MCF 10A (cell line): ENCODE data around the gene DDAH2. TPM values are rescaled to one million over a fixed set of nuclear protein-coding genes. Genes with fewer than 3 reads are reported as not detected.

Experiments
- BruUV-seq: library from RNA; stranded (reverse); fragments of 400-500 nt; replicated peaks from 2 replicates; lab custom pipeline; 2021; lab: Mats Ljungman, UMichigan
- CTCF ChIA-PET: fragments of 300-600 bp; sonication (Branson Sonifier 250); formaldehyde crosslinking; extraction: SDS; loops from one replicate; lab custom pipeline; 2021; ENCODE audit warnings: antibody characterized with exemption, inconsistent platforms; lab: Yijun Ruan, JAX
- POLR2A ChIA-PET: fragments of 300-600, 350-650 bp; sonication (Branson Sonifier 250); formaldehyde crosslinking; extraction: SDS; loops from one replicate; lab custom pipeline; 2020; ENCODE audit warnings: antibody characterized with exemption, inconsistent platforms; lab: Yijun Ruan, JAX
- DNase-seq: peaks from one replicate; pipeline ENCODE4 v3.0.0-alpha.2; 2018; ENCODE audit not compliant: unreplicated experiment
- H3K27ac Mint-ChIP-seq: one replicate; pipeline ENCODE4 v1.8.0; 2022; ENCODE audit warnings: mild to moderate bottlenecking, low read depth, mixed read lengths; ENCODE audit not compliant: unreplicated experiment
- H3K27me3 Mint-ChIP-seq: one replicate; pipeline ENCODE4 v1.8.0; 2022; ENCODE audit warnings: mixed read lengths; ENCODE audit not compliant: insufficient read depth, unreplicated experiment
- H3K36me3 Mint-ChIP-seq: one replicate; pipeline ENCODE4 v1.8.0; 2022; ENCODE audit warnings: mild to moderate bottlenecking, moderate library complexity, mixed read lengths; ENCODE audit not compliant: insufficient read depth, unreplicated experiment
- H3K4me1 Mint-ChIP-seq: one replicate; pipeline ENCODE4 v1.8.0; 2022; ENCODE audit warnings: mixed read lengths; ENCODE audit not compliant: insufficient read depth, unreplicated experiment
- H3K4me3 Mint-ChIP-seq: one replicate; pipeline ENCODE4 v1.8.0; 2022; ENCODE audit warnings: mild to moderate bottlenecking, moderate library complexity, mixed read lengths; ENCODE audit not compliant: unreplicated experiment
- H3K9me3 Mint-ChIP-seq: one replicate; pipeline ENCODE4 v1.8.0; 2022; ENCODE audit warnings: mixed read lengths; ENCODE audit not compliant: unreplicated experiment
- intact Hi-C: fragments of 100-400 bp; cut with micrococcal nuclease; formaldehyde crosslinking; loops from 2 replicates; pipeline ENCODE4 v1.14.1; 2022
- total RNA-seq: library from RNA; stranded (reverse); gene quantifications from 2 replicates; pipeline ENCODE4 v1.2.3, GENCODE V29; 2022
- TF ChIP-seq, protein P1 (sequence below): fragments of 200-600 bp; IDR thresholded peaks from one replicate; pipeline ENCODE4 v1.8.0; 2022; ENCODE audit warnings: antibody characterized with exemption, mild to moderate bottlenecking; ENCODE audit not compliant: unreplicated experiment

The DDAH2 gene
- total RNA-seq, 1 experiment from 2014 or later, result 8.5 TPM

GRCh38 chr6:31723245-31723979, 5.7 kb downstream of the DDAH2 start, which contains the start of gene MPIG6B:
MPIG6B (plus strand) TSS chr6:31723373; CDS start chr6:31723384, 11 bp downstream.
- Mint-ChIP-seq H3K4me3 (no peak within 1 kb of the TSS), H3K36me3 (no peaks in the 10 kb centered on the region), H3K27ac (no peak within 1 kb of the TSS), H3K9me3 (no peaks in the 10 kb centered on the region), H3K4me1 (peaks cover 5% of the 10 kb centered on the region), H3K27me3 (no peaks in the 10 kb centered on the region)
- POLR2A ChIA-PET, result interaction anchor here (1.3 kb wide), 1 partner anchor 104 kb away, joined by 5 read pairs; the partner anchor contains the start of gene HSPA1B
- TF ChIP-seq, protein P1, sequence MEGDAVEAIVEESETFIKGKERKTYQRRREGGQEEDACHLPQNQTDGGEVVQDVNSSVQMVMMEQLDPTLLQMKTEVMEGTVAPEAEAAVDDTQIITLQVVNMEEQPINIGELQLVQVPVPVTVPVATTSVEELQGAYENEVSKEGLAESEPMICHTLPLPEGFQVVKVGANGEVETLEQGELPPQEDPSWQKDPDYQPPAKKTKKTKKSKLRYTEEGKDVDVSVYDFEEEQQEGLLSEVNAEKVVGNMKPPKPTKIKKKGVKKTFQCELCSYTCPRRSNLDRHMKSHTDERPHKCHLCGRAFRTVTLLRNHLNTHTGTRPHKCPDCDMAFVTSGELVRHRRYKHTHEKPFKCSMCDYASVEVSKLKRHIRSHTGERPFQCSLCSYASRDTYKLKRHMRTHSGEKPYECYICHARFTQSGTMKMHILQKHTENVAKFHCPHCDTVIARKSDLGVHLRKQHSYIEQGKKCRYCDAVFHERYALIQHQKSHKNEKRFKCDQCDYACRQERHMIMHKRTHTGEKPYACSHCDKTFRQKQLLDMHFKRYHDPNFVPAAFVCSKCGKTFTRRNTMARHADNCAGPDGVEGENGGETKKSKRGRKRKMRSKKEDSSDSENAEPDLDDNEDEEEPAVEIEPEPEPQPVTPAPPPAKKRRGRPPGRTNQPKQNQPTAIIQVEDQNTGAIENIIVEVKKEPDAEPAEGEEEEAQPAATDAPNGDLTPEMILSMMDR, result no peak
- CTCF ChIA-PET, result interaction anchor here (0.6 to 1.1 kb wide), 3 partner anchors 46 to 414 kb away, joined by 3 read pairs; no protein-coding TSS in a partner anchor
- intact Hi-C loops, result no loop called here
- DNase-seq, result no peak
- no TSS peak for BruUV-seq

- Mint-ChIP-seq H3K4me3 (no peak overlapping the region), H3K9me3 (no peaks in the 10 kb centered on the region), H3K27me3 (no peaks in the 10 kb centered on the region), H3K4me1 (peaks cover 11% of the 10 kb centered on the region), H3K36me3 (no peaks in the 10 kb centered on the region), H3K27ac (no peak overlapping the region)
- ChIA-PET POLR2A (interaction anchor here (0.6 to 1.6 kb wide), 4 partner anchors 14 to 105 kb away, joined by 3 to 5 read pairs (median 4); partner anchors contain the start of genes ABHD16A, CLIC1 and HSPA1B), CTCF (interaction anchor here (0.7 kb wide), 2 partner anchors 10 to 316 kb away, joined by 3 to 4 read pairs; partner anchors contain the start of gene CYP21A2)
- intact Hi-C loops, result no loop called here
- BruUV-seq, result no TSS peak
- DNase-seq, result no peak
- TF ChIP-seq, protein P1, result no peak
Measured at GRCh38 chr6:31722173-31722572, 6.9 kb downstream of the DDAH2 start.

DNA sequence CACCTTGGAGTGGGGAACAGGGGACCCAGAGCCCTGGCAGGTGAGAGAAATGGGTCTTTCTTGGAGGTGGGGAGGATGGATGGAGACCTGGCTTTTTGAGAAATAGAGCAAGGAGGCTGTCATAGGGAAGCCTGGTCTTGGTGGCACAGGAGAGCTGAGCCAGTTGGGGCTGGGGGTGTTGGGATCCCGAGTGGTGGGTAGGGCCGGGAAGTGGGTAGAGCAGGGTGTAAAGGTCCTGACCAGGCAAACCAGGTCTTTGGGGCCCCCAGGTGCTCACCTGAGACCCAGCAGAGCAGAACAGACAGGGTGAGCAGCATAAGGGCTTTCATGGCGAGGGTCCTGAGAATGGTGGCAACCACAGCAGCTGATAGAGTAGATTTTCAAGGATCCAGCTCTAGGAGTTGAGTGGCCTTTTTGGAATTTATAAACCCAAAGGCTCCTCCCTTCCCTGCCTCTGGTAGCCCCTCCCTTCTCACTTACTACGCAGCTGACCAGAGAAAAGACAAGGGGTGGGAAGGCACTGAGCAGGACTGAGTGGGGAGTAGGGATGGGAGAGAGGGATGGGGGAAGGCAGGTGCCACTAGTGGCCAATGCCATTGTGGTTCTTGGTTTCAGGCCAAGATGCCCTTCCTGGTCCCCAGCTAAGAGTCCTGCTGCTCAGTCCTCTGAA, 7.6 kb downstream of the DDAH2 start, which contains the start of gene LY6G6C:
Gene LY6G6C, minus strand, starts transcription at position 396 of the 670 bp plus-strand sequence. Its CDS starts 67 bp downstream, at position 329.
- BruUV-seq, result no TSS peak
- no peak for DNase-seq
- H3K36me3 Mint-ChIP-seq, result no peaks in the 10 kb centered on the region
- H3K27ac Mint-ChIP-seq, result no peak within 1 kb of the TSS
- H3K27me3 Mint-ChIP-seq, result no peaks in the 10 kb centered on the region
- ChIA-PET POLR2A (interaction anchor here (1.0 to 1.6 kb wide), 4 partner anchors 15 to 141 kb away, joined by 3 to 6 read pairs (median 4); partner anchors contain the start of genes ABHD16A, CLIC1, MSH5 and NEU1), CTCF (no interaction called here)
- no peaks in the 10 kb centered on the region for H3K9me3 Mint-ChIP-seq
- no peak within 1 kb of the TSS for H3K4me3 Mint-ChIP-seq
- intact Hi-C loops, result no loop called here
- H3K4me1 Mint-ChIP-seq, result peaks cover 11% of the 10 kb centered on the region
- TF ChIP-seq, protein P1, result no peak
